ENCODE data around the gene DTX3. TPM values are rescaled to one million over a fixed set of nuclear protein-coding genes. Genes with fewer than 3 reads are reported as not detected.

The DTX3 gene
- total RNA-seq, 1 experiment from 2014 or later = 16.8 TPM

DNA sequence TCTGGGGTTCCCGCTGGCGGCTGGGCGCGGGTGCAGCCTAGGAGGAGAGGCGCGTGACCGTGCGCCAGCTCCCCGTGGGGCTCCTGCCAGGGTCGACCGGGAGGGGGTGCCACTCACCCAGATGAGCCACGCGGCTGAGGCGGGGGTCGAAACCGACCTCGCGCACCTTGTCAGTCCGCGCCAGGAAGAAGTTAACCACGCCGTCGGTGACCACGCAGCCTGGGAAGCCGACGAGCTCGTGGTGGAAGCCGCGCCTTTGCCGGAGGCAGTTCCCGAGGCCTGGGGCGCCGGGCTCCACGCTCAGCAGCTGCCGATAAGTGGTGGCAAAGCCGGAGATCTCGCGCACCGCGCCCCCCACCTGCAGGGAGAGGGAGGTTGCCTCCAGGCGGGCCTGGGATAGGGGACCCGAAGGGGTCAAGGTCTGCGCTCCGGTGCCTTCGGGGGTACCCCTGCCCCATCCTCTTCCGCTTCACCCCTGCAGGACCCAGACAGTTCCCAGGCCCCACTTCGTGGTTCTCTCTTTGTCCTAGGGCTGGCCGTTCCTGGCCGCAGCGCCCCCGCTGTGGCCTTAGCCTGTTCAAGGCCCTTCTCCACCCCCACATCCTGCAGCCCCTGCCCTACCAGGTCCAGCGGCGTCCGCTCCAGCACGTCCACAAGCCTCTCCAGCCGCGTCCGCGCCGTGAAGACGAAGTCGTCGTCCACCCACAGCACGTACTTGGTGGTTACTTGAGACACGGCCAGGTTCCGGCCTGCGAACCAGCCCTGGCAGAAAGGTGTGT, 23.1 kb downstream of the DTX3 start:
- H3K4me2 ChIP-seq (ENCODE audit: low read depth, low read length, poor library complexity, severe bottlenecking) = no peak overlapping the region
- no peaks in the 10 kb centered on the region for H3K36me3 ChIP-seq (ENCODE audit: insufficient read depth, low read length)
- H3K79me2 ChIP-seq (ENCODE audit: low read length) = no peaks in the 10 kb centered on the region
- H3K9ac ChIP-seq (ENCODE audit: low read length) = no peak overlapping the region
- H3K4me1 ChIP-seq (ENCODE audit: low read length) = peaks cover 3% of the 10 kb centered on the region
- no peaks in the 10 kb centered on the region; the same call in 1 of the 2 replicates for H4K20me1 ChIP-seq (ENCODE audit: insufficient read depth, low read depth, low read length)
- H2AFZ ChIP-seq (ENCODE audit: low read length) = no peak overlapping the region
- H3K9me2 ChIP-seq (replicated peaks; ENCODE audit: insufficient read depth, low read length) = no peaks in the 10 kb centered on the region
- no peaks in the 10 kb centered on the region for H3K9me3 ChIP-seq (ENCODE audit: low read length)
- no peak overlapping the region for H3K27ac ChIP-seq (ENCODE audit: low read length)
- H3K27me3 ChIP-seq (ENCODE audit: low read length) = no peaks in the 10 kb centered on the region
- H3K4me3 ChIP-seq (ENCODE audit: low read length) = no peak overlapping the region
- no peak for DNase-seq

DNA sequence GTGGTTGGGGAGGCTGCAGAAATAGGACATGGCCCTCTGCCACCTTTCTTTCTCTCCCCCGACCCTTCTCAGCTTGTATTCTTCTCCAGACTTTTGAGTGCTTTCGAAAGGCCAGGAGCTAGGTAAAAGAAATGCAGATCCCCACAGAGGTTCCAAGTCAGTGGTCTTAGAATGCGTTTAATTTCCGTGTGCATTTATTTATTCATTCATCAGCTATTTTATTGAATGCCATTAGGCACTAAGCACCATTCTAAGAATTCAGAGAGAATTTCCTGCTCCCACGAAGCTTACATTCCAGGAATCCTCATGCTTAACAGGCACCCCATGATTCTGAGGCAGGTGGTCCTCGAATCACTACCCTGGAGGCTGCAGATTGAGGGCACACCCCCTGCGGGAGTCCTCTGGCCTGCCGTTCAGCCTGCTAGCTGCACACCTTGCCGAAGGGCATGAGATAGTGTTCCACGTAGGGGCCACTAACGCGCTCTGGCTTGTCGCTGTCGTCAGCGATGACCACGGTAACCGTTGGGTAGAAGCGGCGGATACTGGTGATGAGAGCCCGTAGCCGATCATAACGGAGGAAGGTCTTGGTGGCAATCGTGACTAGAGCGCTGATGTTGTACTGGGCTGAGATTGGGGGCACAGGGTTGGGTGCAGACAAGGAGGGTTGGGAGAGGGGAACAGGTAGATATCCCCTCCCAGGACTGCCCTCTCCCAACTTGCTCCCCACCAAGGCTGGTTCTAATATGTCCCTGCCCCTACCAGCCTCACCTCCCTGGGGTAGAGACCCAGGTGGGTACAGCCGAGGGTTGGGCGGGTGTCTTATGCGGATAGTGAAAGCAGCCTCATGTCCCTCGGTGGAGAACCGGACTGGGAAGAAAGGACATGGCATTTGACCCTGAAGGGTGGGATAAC, 23.9 kb downstream of the DTX3 start:
- H3K27me3 ChIP-seq (ENCODE audit: low read length) = no peaks in the 10 kb centered on the region
- no peaks in the 10 kb centered on the region for H3K36me3 ChIP-seq (ENCODE audit: insufficient read depth, low read length)
- DNase-seq = no peak

DNA sequence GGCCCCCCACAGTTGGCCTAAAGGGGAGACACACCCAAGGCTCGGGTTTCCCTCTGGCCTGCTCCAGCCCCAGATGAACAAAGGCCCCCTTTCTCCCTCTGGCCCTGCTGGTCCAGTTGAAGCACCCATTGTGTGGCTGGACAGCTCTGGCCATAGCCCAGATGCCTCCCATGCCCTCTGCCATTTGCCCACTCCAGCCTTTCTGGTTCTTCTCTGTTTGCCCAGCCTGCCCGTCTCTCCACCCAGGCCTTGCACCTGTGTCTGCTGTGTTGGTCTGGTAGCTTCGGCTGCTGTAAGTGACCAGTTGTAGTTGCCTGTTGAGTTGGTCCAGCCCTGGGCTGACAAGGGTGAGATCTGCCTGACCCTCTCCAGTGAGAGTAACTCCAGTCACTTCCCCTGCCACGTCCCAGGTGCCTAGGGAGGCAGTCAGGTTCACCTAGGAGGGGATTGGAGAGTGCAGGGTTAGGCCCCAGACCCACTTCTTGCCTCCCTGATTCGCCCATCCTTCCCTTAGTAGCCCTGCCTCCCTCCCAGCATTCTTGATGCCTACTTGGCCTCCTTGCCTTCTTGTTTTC, 25.4 kb downstream of the DTX3 start:
- no peaks in the 10 kb centered on the region for H3K9me2 ChIP-seq (replicated peaks; ENCODE audit: insufficient read depth, low read length)
- no peak overlapping the region for H3K4me2 ChIP-seq (ENCODE audit: low read depth, low read length, poor library complexity, severe bottlenecking)
- no peaks in the 10 kb centered on the region; the same call in 1 of the 2 replicates for H4K20me1 ChIP-seq (ENCODE audit: insufficient read depth, low read depth, low read length)
- no peaks in the 10 kb centered on the region for H3K27me3 ChIP-seq (ENCODE audit: low read length)
- H3K36me3 ChIP-seq (ENCODE audit: insufficient read depth, low read length) = no peaks in the 10 kb centered on the region
- no peak overlapping the region for H3K4me3 ChIP-seq (ENCODE audit: low read length)
- no peak for DNase-seq
- no peak overlapping the region for H2AFZ ChIP-seq (ENCODE audit: low read length)
- no peaks in the 10 kb centered on the region for H3K79me2 ChIP-seq (ENCODE audit: low read length)
- no peaks in the 10 kb centered on the region for H3K9me3 ChIP-seq (ENCODE audit: low read length)
- no peak overlapping the region for H3K9ac ChIP-seq (ENCODE audit: low read length)
- H3K4me1 ChIP-seq (ENCODE audit: low read length) = peaks cover 13% of the 10 kb centered on the region
- H3K27ac ChIP-seq (ENCODE audit: low read length) = no peak overlapping the region

More for the DNA sequence above, 23.9 kb downstream of the DTX3 start:
- Histone ChIP-seq H3K4me2 (ENCODE audit: low read depth, low read length, poor library complexity, severe bottlenecking) (no peak overlapping the region), H3K4me3 (ENCODE audit: low read length) (no peak overlapping the region), H2AFZ (ENCODE audit: low read length) (no peak overlapping the region), H3K9me3 (ENCODE audit: low read length) (no peaks in the 10 kb centered on the region), H3K79me2 (ENCODE audit: low read length) (no peaks in the 10 kb centered on the region), H3K4me1 (ENCODE audit: low read length) (peaks cover 12% of the 10 kb centered on the region), H3K9me2 (replicated peaks; ENCODE audit: insufficient read depth, low read length) (no peaks in the 10 kb centered on the region), H4K20me1 (ENCODE audit: insufficient read depth, low read depth, low read length) (no peaks in the 10 kb centered on the region; the same call in 1 of the 2 replicates), H3K27ac (ENCODE audit: low read length) (no peak overlapping the region), H3K9ac (ENCODE audit: low read length) (no peak overlapping the region)

DNA sequence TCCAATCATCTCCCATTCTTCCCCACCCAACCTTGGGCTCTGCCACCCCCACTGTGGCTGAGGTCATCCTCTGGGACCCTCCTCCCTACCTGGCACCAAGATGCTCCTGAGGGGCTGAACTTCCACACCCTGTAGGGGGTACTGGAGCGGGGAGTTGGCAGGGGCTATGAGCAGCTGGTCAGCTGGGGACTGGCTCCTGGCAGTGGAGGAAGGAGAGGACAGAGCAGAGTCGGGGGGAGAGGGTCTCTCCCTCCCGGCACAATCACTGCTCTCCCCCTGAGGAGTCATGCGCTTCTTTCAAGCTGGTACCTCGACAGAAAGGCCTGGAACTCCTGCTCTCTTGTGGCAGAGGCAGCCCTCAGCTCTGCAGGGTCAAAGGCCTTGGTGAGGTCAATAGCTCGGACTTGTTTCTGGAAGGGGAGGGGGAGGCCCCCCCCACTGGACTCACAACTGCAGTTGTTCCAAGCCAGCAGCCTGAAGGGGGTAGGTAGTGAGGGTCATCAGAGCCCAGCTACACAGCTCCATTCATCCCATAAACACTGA, 26.3 kb downstream of the DTX3 start:
- H3K9me3 ChIP-seq (ENCODE audit: low read length) = no peaks in the 10 kb centered on the region
- H3K9me2 ChIP-seq (replicated peaks; ENCODE audit: insufficient read depth, low read length) = no peaks in the 10 kb centered on the region
- H3K4me2 ChIP-seq (ENCODE audit: low read depth, low read length, poor library complexity, severe bottlenecking) = no peak overlapping the region
- no peak overlapping the region for H2AFZ ChIP-seq (ENCODE audit: low read length)
- no peak overlapping the region for H3K9ac ChIP-seq (ENCODE audit: low read length)
- no peak overlapping the region for H3K4me3 ChIP-seq (ENCODE audit: low read length)
- H3K79me2 ChIP-seq (ENCODE audit: low read length) = no peaks in the 10 kb centered on the region
- DNase-seq = no peak
- no peak overlapping the region for H3K27ac ChIP-seq (ENCODE audit: low read length)
- H3K36me3 ChIP-seq (ENCODE audit: insufficient read depth, low read length) = no peaks in the 10 kb centered on the region
- H4K20me1 ChIP-seq (ENCODE audit: insufficient read depth, low read depth, low read length) = no peaks in the 10 kb centered on the region
- no peaks in the 10 kb centered on the region for H3K27me3 ChIP-seq (ENCODE audit: low read length)
- peaks cover 13% of the 10 kb centered on the region for H3K4me1 ChIP-seq (ENCODE audit: low read length)

DNA sequence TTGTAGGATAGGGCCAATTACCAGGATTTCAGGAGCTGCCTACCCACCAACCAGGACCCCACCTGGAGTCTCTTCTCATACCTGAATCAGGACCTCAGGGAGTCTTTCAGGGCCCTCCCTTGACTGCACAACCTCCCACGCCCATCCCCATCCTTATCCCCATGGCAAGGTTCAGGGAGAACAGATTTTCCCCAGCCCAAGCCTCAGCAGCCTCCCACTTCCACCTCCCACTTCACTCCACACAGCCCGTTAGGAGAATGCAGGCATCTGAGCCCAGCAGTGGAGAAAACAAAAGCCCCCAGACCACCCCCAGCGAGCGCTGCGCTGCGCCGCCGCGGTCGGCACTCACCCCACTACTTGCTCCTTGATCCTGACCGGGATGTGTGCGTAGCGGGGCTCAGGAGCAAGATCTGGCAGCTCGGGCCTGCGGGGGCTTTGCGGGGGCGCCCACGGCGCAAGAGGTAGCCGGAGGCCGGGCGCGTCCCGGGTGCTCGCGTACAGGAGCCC, 27.0 kb downstream of the DTX3 start:
- no peak for DNase-seq
- H3K27me3 ChIP-seq (ENCODE audit: low read length) = no peaks in the 10 kb centered on the region
- no peaks in the 10 kb centered on the region for H3K79me2 ChIP-seq (ENCODE audit: low read length)
- H2AFZ ChIP-seq (ENCODE audit: low read length) = no peak overlapping the region
- no peaks in the 10 kb centered on the region for H4K20me1 ChIP-seq (ENCODE audit: insufficient read depth, low read depth, low read length)
- no peaks in the 10 kb centered on the region for H3K36me3 ChIP-seq (ENCODE audit: insufficient read depth, low read length)
- H3K4me3 ChIP-seq (ENCODE audit: low read length) = no peak overlapping the region
- H3K4me1 ChIP-seq (ENCODE audit: low read length) = peaks cover 13% of the 10 kb centered on the region
- H3K9ac ChIP-seq (ENCODE audit: low read length) = no peak overlapping the region
- H3K27ac ChIP-seq (ENCODE audit: low read length) = no peak overlapping the region
- no peak overlapping the region for H3K4me2 ChIP-seq (ENCODE audit: low read depth, low read length, poor library complexity, severe bottlenecking)
- no peaks in the 10 kb centered on the region for H3K9me2 ChIP-seq (replicated peaks; ENCODE audit: insufficient read depth, low read length)
- H3K9me3 ChIP-seq (ENCODE audit: low read length) = no peaks in the 10 kb centered on the region

DNA sequence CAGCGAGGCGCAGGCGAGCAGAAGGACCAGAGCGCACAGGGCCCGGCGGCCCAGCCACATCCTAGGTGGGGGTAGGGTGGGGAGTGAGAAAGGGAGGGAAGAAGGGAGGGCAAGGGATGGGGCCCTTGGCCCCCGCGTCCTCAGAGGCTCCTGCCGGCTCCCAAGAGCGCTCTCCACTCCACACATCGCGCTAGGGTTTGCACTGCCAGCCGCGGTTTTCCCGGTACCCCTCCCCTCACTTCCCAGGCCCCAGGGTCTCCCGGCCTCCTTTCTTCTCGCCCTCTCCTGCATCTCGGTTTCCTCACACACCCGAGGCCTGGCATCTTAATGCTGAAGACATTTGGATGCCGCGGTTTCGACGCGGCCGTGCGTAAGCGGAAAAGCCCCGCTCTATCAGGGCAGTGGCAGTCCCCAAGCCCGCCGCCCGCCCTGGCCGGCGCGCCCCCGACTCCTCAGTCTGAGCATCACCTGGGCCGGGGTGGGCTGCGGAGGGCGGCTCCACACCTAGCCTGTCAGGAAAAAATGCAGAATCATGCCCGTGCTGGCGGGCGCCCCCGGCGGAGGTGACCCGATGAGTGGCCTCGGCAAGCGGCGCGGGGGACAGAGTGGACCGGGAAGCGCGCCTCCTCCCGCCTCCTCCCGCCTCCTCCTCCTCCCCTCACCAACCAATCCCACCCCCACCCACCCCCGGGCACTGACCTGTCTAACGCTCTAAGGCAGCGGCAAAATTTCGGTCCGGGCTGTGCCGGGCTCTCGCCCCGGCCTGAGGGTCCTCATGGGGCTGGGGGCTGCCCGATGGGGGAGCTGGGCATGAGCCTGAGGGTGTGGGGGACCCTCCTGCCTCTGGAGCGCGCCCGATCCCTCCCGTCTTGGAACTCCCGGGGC, 27.7 kb downstream of the DTX3 start:
- H4K20me1 ChIP-seq (ENCODE audit: insufficient read depth, low read depth, low read length) = no peaks in the 10 kb centered on the region
- H3K36me3 ChIP-seq (ENCODE audit: insufficient read depth, low read length) = no peaks in the 10 kb centered on the region
- H3K4me3 ChIP-seq (ENCODE audit: low read length) = peak overlapping the region; percentile 71
- no peak for DNase-seq
- peak overlapping the region; percentile 52 for H3K9ac ChIP-seq (ENCODE audit: low read length)
- peak overlapping the region; percentile 82 for H2AFZ ChIP-seq (ENCODE audit: low read length)
- H3K79me2 ChIP-seq (ENCODE audit: low read length) = no peaks in the 10 kb centered on the region
- H3K4me2 ChIP-seq (ENCODE audit: low read depth, low read length, poor library complexity, severe bottlenecking) = peak overlapping the region; percentile 70
- no peaks in the 10 kb centered on the region for H3K9me3 ChIP-seq (ENCODE audit: low read length)
- no peaks in the 10 kb centered on the region for H3K9me2 ChIP-seq (replicated peaks; ENCODE audit: insufficient read depth, low read length)
- no peaks in the 10 kb centered on the region for H3K27me3 ChIP-seq (ENCODE audit: low read length)
- H3K4me1 ChIP-seq (ENCODE audit: low read length) = peaks cover 13% of the 10 kb centered on the region
- no peak overlapping the region for H3K27ac ChIP-seq (ENCODE audit: low read length)

DNA sequence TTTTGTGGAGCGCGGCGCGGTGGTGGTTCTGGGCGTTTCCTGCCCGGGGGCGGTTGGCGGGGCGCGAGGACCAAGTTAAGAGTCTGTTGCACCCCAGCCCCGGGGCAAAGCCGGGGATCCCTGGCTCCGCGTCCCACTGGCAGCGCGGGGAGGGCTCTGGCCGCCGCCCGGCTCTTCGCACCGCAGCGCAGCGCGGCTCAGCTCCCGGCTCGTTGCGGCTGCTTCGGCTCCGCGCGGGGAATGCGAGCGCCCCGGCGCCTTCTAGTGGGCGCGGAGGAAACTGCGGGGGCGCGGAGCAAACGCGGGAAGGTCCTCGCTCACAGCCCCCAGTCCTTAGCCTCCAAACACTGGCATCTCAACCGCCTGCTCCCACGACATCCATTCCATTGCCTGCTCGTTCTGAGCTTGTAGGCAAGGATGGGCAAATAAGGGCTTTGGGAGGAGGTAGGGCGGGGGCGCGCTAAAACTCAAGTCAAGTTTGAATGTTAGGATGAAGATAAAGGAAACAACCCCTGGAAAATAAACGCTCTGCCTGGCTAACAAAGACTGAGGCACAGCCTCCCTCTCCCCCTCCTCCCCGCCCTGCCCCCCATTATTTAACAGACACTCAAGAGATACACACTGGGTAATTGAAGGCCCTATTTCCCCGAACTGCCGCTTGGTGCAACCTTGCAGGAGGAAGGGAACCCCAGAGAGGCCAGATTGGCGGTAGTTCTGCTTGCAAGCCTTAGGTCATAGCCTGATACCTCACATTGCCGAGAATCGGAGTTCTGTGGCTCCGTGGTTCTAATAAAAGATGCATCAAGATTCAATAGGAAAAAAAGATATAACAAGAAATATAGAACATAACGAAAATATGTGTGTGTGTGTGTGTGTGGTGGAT, 28.6 kb downstream of the DTX3 start, which contains the start of gene B4GALNT1:
B4GALNT1 (minus strand) TSS at position 244 of the 883 bp plus-strand sequence. CDS start 1,069 bp downstream, outside the sequence.
- H3K9ac ChIP-seq (ENCODE audit: low read length) = peak within 1 kb of the TSS; percentile 52
- no peak within 1 kb of the TSS for H3K27ac ChIP-seq (ENCODE audit: low read length)
- no peaks in the 10 kb centered on the region for H3K27me3 ChIP-seq (ENCODE audit: low read length)
- H3K79me2 ChIP-seq (ENCODE audit: low read length) = no peaks in the 10 kb centered on the region
- H3K4me1 ChIP-seq (ENCODE audit: low read length) = peaks cover 13% of the 10 kb centered on the region
- peak within 1 kb of the TSS; percentile 82 for H2AFZ ChIP-seq (ENCODE audit: low read length)
- H3K4me3 ChIP-seq (ENCODE audit: low read length) = peak within 1 kb of the TSS; percentile 71
- H3K36me3 ChIP-seq (ENCODE audit: insufficient read depth, low read length) = no peaks in the 10 kb centered on the region
- H4K20me1 ChIP-seq (ENCODE audit: insufficient read depth, low read depth, low read length) = no peaks in the 10 kb centered on the region
- peak within 1 kb of the TSS; percentile 70 for H3K4me2 ChIP-seq (ENCODE audit: low read depth, low read length, poor library complexity, severe bottlenecking)
- peak; percentile 88 for DNase-seq
- H3K9me2 ChIP-seq (replicated peaks; ENCODE audit: insufficient read depth, low read length) = no peaks in the 10 kb centered on the region
- H3K9me3 ChIP-seq (ENCODE audit: low read length) = no peaks in the 10 kb centered on the region
